K562 (cell line): Measurements from ENCODE around the gene MFSD11. TPM values are rescaled to one million over a fixed set of nuclear protein-coding genes. Genes with fewer than 3 reads are reported as not detected.

Experiments used
- ADNP ChIP-seq: fragments of 200-800 bp; sonication (Bioruptor generic); IDR thresholded peaks from 2 replicates; pipeline ENCODE4 v1.6.1; 2016; ENCODE audit warnings: missing genetic modification characterization, missing compliant biosample characterization
- ETV6 ChIP-seq, 3 experiments: fragments of 150-350 bp in 1 of 3; sonication (generic) in 1 of 3; formaldehyde crosslinking in 1 of 3; IDR thresholded peaks; 2 replicates each; pipeline versions ENCODE4 v1.6.1 to v1.8.0; 2014 to 2022; ENCODE audit warnings: borderline replicate concordance in 2 of 3, low read depth in 2 of 3, antibody characterized with exemption in 1 of 3, low read length in 1 of 3, mild to moderate bottlenecking in 1 of 3, missing genetic modification reagents in 1 of 3
- HOMEZ ChIP-seq: fragments of 250-450 bp; sonication (Bioruptor Pico); IDR thresholded peaks from 2 replicates; pipeline ENCODE4 v1.4.0; 2020; ENCODE audit warnings: mild to moderate bottlenecking, moderate library complexity
- KLF13 ChIP-seq: fragments of 450-650 bp; IDR thresholded peaks from 2 replicates; pipeline ENCODE4 v1.6.1; 2016; ENCODE audit warnings: missing genetic modification characterization, low read depth, mild to moderate bottlenecking, missing compliant biosample characterization, moderate library complexity, borderline replicate concordance
- NR2F6 ChIP-seq: fragments of 450-650 bp; formaldehyde crosslinking; IDR thresholded peaks from 2 replicates; pipeline ENCODE4 v1.4.0; 2020; ENCODE audit warnings: mild to moderate bottlenecking
- OTX1 ChIP-seq: fragments of 450-650 bp; formaldehyde crosslinking; IDR thresholded peaks from 2 replicates; pipeline ENCODE4 v1.4.0; 2022; ENCODE audit warnings: mild to moderate bottlenecking
- RBM22 ChIP-seq: fragments of 200-400 bp; formaldehyde crosslinking; IDR thresholded peaks from 2 replicates; pipeline ENCODE4 v1.6.1; 2018; ENCODE audit warnings: low read length, low read depth; ENCODE audit not compliant: poor library complexity, severe bottlenecking
- RNF219 ChIP-seq: fragments of 250-450 bp; sonication (Bioruptor Pico); IDR thresholded peaks from 2 replicates; pipeline ENCODE4 v1.5.0; 2022; ENCODE audit warnings: mild to moderate bottlenecking
- SAFB ChIP-seq: fragments of 200-400 bp; formaldehyde crosslinking; IDR thresholded peaks from 2 replicates; pipeline ENCODE4 v1.6.1; 2017; ENCODE audit warnings: low read depth, low read length, borderline replicate concordance
- SUPT5H ChIP-seq: fragments of 450-650 bp; IDR thresholded peaks from 2 replicates; pipeline ENCODE4 v1.6.1; 2016
- TRIM25 ChIP-seq: fragments of 450-650 bp; IDR thresholded peaks from 2 replicates; pipeline ENCODE4 v1.7.0; 2016; ENCODE audit warnings: borderline replicate concordance
- ZHX1 ChIP-seq: fragments of 150-350 bp; conservative IDR thresholded peaks from 2 replicates; pipeline ENCODE4 v1.6.1; 2014; ENCODE audit warnings: low read length
- ZNF436 ChIP-seq: fragments of 250-450, 450-650 bp; sonication (Bioruptor Pico); formaldehyde crosslinking; IDR thresholded peaks from 2 replicates; pipeline ENCODE4 v1.7.0; 2020; ENCODE audit warnings: mild to moderate bottlenecking
- ZNF511 ChIP-seq: sonication (generic); formaldehyde crosslinking; IDR thresholded peaks from 2 replicates; pipeline ENCODE4 v1.8.0; 2022; ENCODE audit warnings: mild to moderate bottlenecking, missing genetic modification reagents
- ZNF785 ChIP-seq: fragments of 250-450 bp; sonication (Bioruptor Pico); IDR thresholded peaks from 2 replicates; pipeline ENCODE4 v1.4.0; 2020; ENCODE audit warnings: mild to moderate bottlenecking
- polyA plus RNA-seq, 8 experiments: library from polyadenylated mRNA; depleted of rRNA in 4 of 8; stranded (reverse) in 5 of 8; unstranded in 3 of 8; fragments of >200 nt; fragmentation: Nextera tagmentation in 2 of 8; fragmentation: Illumina TruSeq in 1 of 8; extraction: Ambion mirVana in 2 of 8; extraction: Trizol in 1 of 8; gene quantifications; 2 replicates each; pipeline versions ENCODE4 v1.2.1 to v1.2.3, GENCODE V29; 2011 to 2014; ENCODE audit warnings: inconsistent platforms in 1 of 8, missing spikeins in 1 of 8
- total RNA-seq, 7 experiments: library from RNA; depleted of rRNA in 6 of 7; stranded (reverse); fragments of >200 nt in 6 of 7; fragmentation: Illumina TruSeq in 2 of 7; extraction: Trizol in 2 of 7; gene quantifications; 2 replicates each; pipeline versions ENCODE4 v1.2.1 to v1.2.3, GENCODE V29; 2011 to 2021; ENCODE audit warnings: low replicate concordance in 1 of 7

The MFSD11 gene
- total and polyA plus RNA-seq, 9 of the 15 experiments (the other 6 are each of a cell fraction or from before 2014, with no cell fraction given) = 14.4 to 24.5 (median 19.9) TPM

- TF ChIP-seq HOMEZ = no peak
- TF ChIP-seq ZHX1 = no peak
- no peak for TF ChIP-seq ZNF436
- no peak for TF ChIP-seq ETV6 (IDR thresholded peaks at IDR 0.05; ENCODE audit: borderline replicate concordance in 1 of 2, low read depth in 2 of 2, low read length in 1 of 2)
- TF ChIP-seq ETV6 (CRISPR knock-in tag; IDR thresholded peaks at IDR 0.05; ENCODE audit: borderline replicate concordance) = no peak
- TF ChIP-seq TRIM25 = no peak
- peak; percentile 56; the same call in 1 of the 2 replicates for TF ChIP-seq ZNF511 (CRISPR knock-in tag)
- peak; percentile 63 for TF ChIP-seq SUPT5H
- peak; percentile 55; the same call in 1 of the 2 replicates for TF ChIP-seq KLF13 (tag)
- no peak for TF ChIP-seq RBM22
- no peak for TF ChIP-seq RNF219 (CRISPR knock-in tag)
- no peak for TF ChIP-seq OTX1 (CRISPR knock-in tag)
- no peak for TF ChIP-seq ZNF785 (CRISPR knock-in tag)
- no peak for TF ChIP-seq ADNP (tag)
- no peak for TF ChIP-seq SAFB
- no peak for TF ChIP-seq NR2F6 (CRISPR knock-in tag)
Measured at GRCh38 chr17:76737676-76738467, at the start of gene MFSD11 (continued).
